Measurements from ENCODE around the gene CYFIP2. TPM values are rescaled to one million over a fixed set of nuclear protein-coding genes. Genes with fewer than 3 reads are reported as not detected.

Gene CYFIP2
- 0.86 and 5.6 TPM in 2 replicates for total RNA-seq

GRCh38 chr5:157265714-157266285 is at the start of gene CYFIP2:
Gene CYFIP2 (plus strand): TSS chr5:157266123. CDS start chr5:157285362, 19,239 bp downstream.

Other genes with a start within 250 kb of the CYFIP2 start
- gene HAVCR1, start 207.0 kb upstream of the CYFIP2 start, total RNA-seq = not detected in 2 replicates
- gene HAVCR2, start 157.1 kb upstream of the CYFIP2 start, total RNA-seq = not detected in 2 replicates
- gene MED7, start 123.3 kb upstream of the CYFIP2 start, total RNA-seq = 9.4 and 12.8 TPM in 2 replicates
- gene GARIN3, start 99.9 kb upstream of the CYFIP2 start, total RNA-seq = not detected in 2 replicates
- not detected in 2 replicates for gene ITK, start 85.3 kb upstream of the CYFIP2 start, total RNA-seq
- gene NIPAL4, start 194.1 kb downstream of the CYFIP2 start, total RNA-seq = 25.3 and 30.4 TPM in 2 replicates